ENCODE results near the gene MYO3B. TPM values are rescaled to one million over a fixed set of nuclear protein-coding genes. Genes with fewer than 3 reads are reported as not detected.

MYO3B gene
- polyA plus RNA-seq, 2 of the 4 experiments (the other 2 are of a cell fraction), result 0.01 TPM; not detected in 1

- POLR2A ChIA-PET, result no interaction called here
- no peak overlapping the region for H3K27ac ChIP-seq
- no peak overlapping the region for H3K4me3 ChIP-seq
- ATAC-seq, result no peak
- WGBS (ENCODE audit: missing lambda C conversion rate), result 64% methylated on average over 6 of the region's 6 CpGs
- TF ChIP-seq MAZ (IDR thresholded peaks at IDR 0.05; ENCODE audit: borderline replicate concordance, low read depth, low read length) (no peak), CBX8 (IDR thresholded peaks at IDR 0.05) (no peak), SREBF2 (IDR thresholded peaks at IDR 0.05) (no peak), ZNF302 (CRISPR knock-in tag; IDR thresholded peaks at IDR 0.05) (no peak), HDAC2 (IDR thresholded peaks at IDR 0.05) (no peak), NPAS2 (CRISPR knock-in tag; IDR thresholded peaks at IDR 0.05; ENCODE audit: borderline replicate concordance) (no peak), PHF8 (IDR thresholded peaks at IDR 0.05; ENCODE audit: borderline replicate concordance, low read depth) (no peak), RNF2 (IDR thresholded peaks at IDR 0.05; ENCODE audit: borderline replicate concordance, low read depth) (no peak), EHF (CRISPR knock-in tag; IDR thresholded peaks at IDR 0.05) (no peak), E2F6 (IDR thresholded peaks at IDR 0.05; ENCODE audit: borderline replicate concordance, low read depth) (no peak), ATOH8 (CRISPR knock-in tag; IDR thresholded peaks at IDR 0.05; ENCODE audit: low read depth) (no peak)
- TF ChIP-seq, protein P1, sequence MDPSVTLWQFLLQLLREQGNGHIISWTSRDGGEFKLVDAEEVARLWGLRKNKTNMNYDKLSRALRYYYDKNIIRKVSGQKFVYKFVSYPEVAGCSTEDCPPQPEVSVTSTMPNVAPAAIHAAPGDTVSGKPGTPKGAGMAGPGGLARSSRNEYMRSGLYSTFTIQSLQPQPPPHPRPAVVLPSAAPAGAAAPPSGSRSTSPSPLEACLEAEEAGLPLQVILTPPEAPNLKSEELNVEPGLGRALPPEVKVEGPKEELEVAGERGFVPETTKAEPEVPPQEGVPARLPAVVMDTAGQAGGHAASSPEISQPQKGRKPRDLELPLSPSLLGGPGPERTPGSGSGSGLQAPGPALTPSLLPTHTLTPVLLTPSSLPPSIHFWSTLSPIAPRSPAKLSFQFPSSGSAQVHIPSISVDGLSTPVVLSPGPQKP (IDR thresholded peaks at IDR 0.05; ENCODE audit: low read depth, low read length), result no peak
- TF ChIP-seq, protein P2, sequence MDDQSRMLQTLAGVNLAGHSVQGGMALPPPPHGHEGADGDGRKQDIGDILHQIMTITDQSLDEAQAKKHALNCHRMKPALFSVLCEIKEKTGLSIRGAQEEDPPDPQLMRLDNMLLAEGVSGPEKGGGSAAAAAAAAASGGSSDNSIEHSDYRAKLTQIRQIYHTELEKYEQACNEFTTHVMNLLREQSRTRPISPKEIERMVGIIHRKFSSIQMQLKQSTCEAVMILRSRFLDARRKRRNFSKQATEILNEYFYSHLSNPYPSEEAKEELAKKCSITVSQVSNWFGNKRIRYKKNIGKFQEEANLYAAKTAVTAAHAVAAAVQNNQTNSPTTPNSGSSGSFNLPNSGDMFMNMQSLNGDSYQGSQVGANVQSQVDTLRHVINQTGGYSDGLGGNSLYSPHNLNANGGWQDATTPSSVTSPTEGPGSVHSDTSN (IDR thresholded peaks at IDR 0.05), result no peak
- no peaks in the 10 kb centered on the region for H3K9me3 ChIP-seq
- H3K4me1 ChIP-seq, result no peaks in the 10 kb centered on the region
- CTCF ChIA-PET, result interaction anchor here (1.6 to 5.7 kb wide), 4 partner anchors 40 to 451 kb away, joined by 5 to 31 read pairs (median 12); partner anchors contain the start of gene GAD1
- FAIRE-seq, result no peak
- no peak overlapping the region for H3K4me2 ChIP-seq
- DNase-seq (ENCODE audit: low read depth in 1 of 2, low spot score in 1 of 2), result no peak
These were observed 187.1 kb downstream of the MYO3B start for GRCh38 chr2:170365003-170365402.

DNA sequence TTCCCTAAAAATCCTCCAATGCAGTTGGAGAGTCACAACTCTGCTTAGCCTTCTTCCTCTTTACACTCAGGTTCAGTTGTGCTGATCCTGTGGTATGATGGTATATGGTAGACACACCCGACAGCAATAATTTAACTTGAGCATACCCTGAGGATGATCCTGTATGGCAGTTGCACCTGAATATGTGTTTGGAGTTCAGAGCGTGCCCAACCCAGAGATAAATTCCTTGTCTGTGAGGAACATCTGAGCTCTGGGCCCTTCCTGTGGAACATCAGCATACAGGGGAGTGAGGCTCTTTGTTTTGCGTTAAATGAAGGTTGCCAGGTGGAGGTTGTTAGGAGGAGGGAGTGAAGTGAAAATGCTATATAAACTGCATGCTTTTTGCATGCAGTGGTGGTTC, 187.7 kb downstream of the MYO3B start:
- POLR2A ChIA-PET, result no interaction called here
- no peak for DNase-seq (ENCODE audit: low read depth in 1 of 2, low spot score in 1 of 2)
- no peak for TF ChIP-seq GATA3 (IDR thresholded peaks at IDR 0.05; ENCODE audit: borderline replicate concordance)
- Histone ChIP-seq H3K4me3 (no peak overlapping the region), H3K4me1 (no peaks in the 10 kb centered on the region), H3K4me2 (no peak overlapping the region), H3K9me3 (no peaks in the 10 kb centered on the region), H3K27ac (no peak overlapping the region)
- CTCF ChIA-PET, result interaction anchor here (2.9 to 5.7 kb wide), 3 partner anchors 41 to 450 kb away, joined by 10 to 31 read pairs (median 14); partner anchors contain the start of gene GAD1
- FAIRE-seq, result no peak
- ATAC-seq, result no peak
- 16% methylated on average over 3 of the region's 3 CpGs for WGBS (ENCODE audit: missing lambda C conversion rate)

- Histone ChIP-seq H3K4me2 (no peak overlapping the region), H3K9me3 (no peaks in the 10 kb centered on the region), H3K4me3 (no peak overlapping the region), H3K4me1 (no peaks in the 10 kb centered on the region), H3K27ac (no peak overlapping the region)
- DNase-seq (ENCODE audit: low read depth in 1 of 2, low spot score in 1 of 2) (no peak), FAIRE-seq (no peak), ATAC-seq (no peak)
- POLR2A ChIA-PET, result no interaction called here
- TF ChIP-seq EHF (CRISPR knock-in tag; IDR thresholded peaks at IDR 0.05), result no peak
- TF ChIP-seq RCOR1 (IDR thresholded peaks at IDR 0.05; ENCODE audit: low read depth, low read length), result no peak
- no peak for TF ChIP-seq HOXA7 (CRISPR knock-in tag; IDR thresholded peaks at IDR 0.05)
- TF ChIP-seq, protein P3, sequence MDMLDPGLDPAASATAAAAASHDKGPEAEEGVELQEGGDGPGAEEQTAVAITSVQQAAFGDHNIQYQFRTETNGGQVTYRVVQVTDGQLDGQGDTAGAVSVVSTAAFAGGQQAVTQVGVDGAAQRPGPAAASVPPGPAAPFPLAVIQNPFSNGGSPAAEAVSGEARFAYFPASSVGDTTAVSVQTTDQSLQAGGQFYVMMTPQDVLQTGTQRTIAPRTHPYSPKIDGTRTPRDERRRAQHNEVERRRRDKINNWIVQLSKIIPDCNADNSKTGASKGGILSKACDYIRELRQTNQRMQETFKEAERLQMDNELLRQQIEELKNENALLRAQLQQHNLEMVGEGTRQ (IDR thresholded peaks at IDR 0.05), result no peak
- CTCF ChIA-PET, result interaction anchor here (2.0 to 5.7 kb wide), 3 partner anchors 41 to 447 kb away, joined by 5 to 95 read pairs (median 31); partner anchors contain the start of gene GAD1
- 5% methylated on average over 5 of the region's 5 CpGs for WGBS (ENCODE audit: missing lambda C conversion rate)
These were observed 190.4 kb downstream of the MYO3B start for GRCh38 chr2:170368370-170368769.
